Immature natural killer cell (primary cell): ENCODE results near the gene CD72. TPM values are rescaled to one million over a fixed set of nuclear protein-coding genes. Genes with fewer than 3 reads are reported as not detected.
"Not testable (repeated sequence)": the region's sequence is repeated elsewhere in the genome, so short reads cannot be mapped to it uniquely, and the experiment has no call there.

Experiments used
- DNase-seq, 3 donors: peaks; one replicate each; pipeline ENCODE4 v3.0.0; 2022; ENCODE audit warnings: mixed read lengths in 1 of 3
- H3K27ac Mint-ChIP-seq, 6 donors: one replicate each; pipeline ENCODE4 v1.8.0; 2020; ENCODE audit warnings: mixed read lengths in 6 of 6, mild to moderate bottlenecking in 5 of 6, inconsistent platforms in 4 of 6, moderate library complexity in 3 of 6
- H3K27me3 Mint-ChIP-seq, 3 donors: one replicate each; pipeline ENCODE4 v1.8.0; 2020 to 2021; ENCODE audit warnings: low read depth in 3 of 3, mild to moderate bottlenecking in 3 of 3, mixed read lengths in 3 of 3, moderate library complexity in 3 of 3, inconsistent platforms in 1 of 3
- H3K36me3 Mint-ChIP-seq, 3 donors: one replicate each; pipeline ENCODE4 v1.8.0; 2020; ENCODE audit warnings: mixed read lengths in 3 of 3, inconsistent platforms in 2 of 3, mild to moderate bottlenecking in 2 of 3
- H3K4me1 Mint-ChIP-seq, 2 donors: one replicate each; pipeline ENCODE4 v1.8.0; 2020; ENCODE audit warnings: inconsistent platforms in 2 of 2, mild to moderate bottlenecking in 2 of 2, mixed read lengths in 2 of 2, moderate library complexity in 1 of 2
- H3K4me3 Mint-ChIP-seq, 5 donors: one replicate each; pipeline ENCODE4 v1.8.0; 2020; ENCODE audit warnings: mild to moderate bottlenecking in 5 of 5, mixed read lengths in 5 of 5, inconsistent platforms in 3 of 5, moderate library complexity in 3 of 5
- H3K9me3 Mint-ChIP-seq, 6 donors: one replicate each; pipeline ENCODE4 v1.8.0; 2020; ENCODE audit warnings: mild to moderate bottlenecking in 6 of 6, mixed read lengths in 6 of 6, inconsistent platforms in 4 of 6, moderate library complexity in 3 of 6
- polyA plus RNA-seq, 3 donors: library from polyadenylated mRNA; unstranded; fragments of 300-500 nt; fragmentation: Illumina TruSeq; gene quantifications; one replicate each; pipeline ENCODE4 v1.2.3, GENCODE V29; 2021

CD72 gene
- polyA plus RNA-seq, 3 donors from 2014 or later: 6.2 to 18.4 (median 10.1) TPM

GRCh38 chr9:35606138-35606504 lies 12.1 kb downstream of the CD72 start:
- H3K36me3 Mint-ChIP-seq: peaks cover 0 to 12% (median 7%) of the 10 kb centered on the region in 3 donors
- peaks cover 6 to 12% (median 11%) of the 10 kb centered on the region in 3 donors for H3K27me3 Mint-ChIP-seq
- peak overlapping the region; percentile 57 to 85 (median 74) for H3K27ac Mint-ChIP-seq
- DNase-seq: no peak
- H3K4me3 Mint-ChIP-seq: peak overlapping the region; percentile 81 to 84 (median 82)
- peaks cover 0 to 2% (median 0%) of the 10 kb centered on the region in 6 donors for H3K9me3 Mint-ChIP-seq
- H3K4me1 Mint-ChIP-seq: peaks cover 45 to 50% of the 10 kb centered on the region in 2 donors

- H3K27me3 Mint-ChIP-seq: peaks cover 6 to 12% (median 11%) of the 10 kb centered on the region in 3 donors
- peak overlapping the region; percentile 81 to 84 (median 82) for H3K4me3 Mint-ChIP-seq
- H3K4me1 Mint-ChIP-seq: peaks cover 44% of the 10 kb centered on the region in 2 donors
Observed at GRCh38 chr9:35605351-35606137, 12.7 kb downstream of the CD72 start.

GRCh38 chr9:35604578-35605350 lies 13.4 kb downstream of the CD72 start, which contains the start of gene TESK1:
TSS of gene TESK1 (plus strand) at chr9:35605262. CDS start at chr9:35605620, 358 bp downstream.
- Mint-ChIP-seq H3K4me1 (peaks cover 43 to 44% of the 10 kb centered on the region in 2 donors), H3K27ac (peak within 1 kb of the TSS; percentile 97 to 100 (median 99)), H3K36me3 (peaks cover 0 to 12% (median 7%) of the 10 kb centered on the region in 3 donors), H3K27me3 (peaks cover 6 to 12% (median 11%) of the 10 kb centered on the region in 3 donors), H3K9me3 (peaks cover 0 to 2% (median 0%) of the 10 kb centered on the region in 6 donors), H3K4me3 (peak within 1 kb of the TSS; percentile 95 to 100 (median 98))
- peak; percentile 75 to 79 (median 77) for DNase-seq

More at GRCh38 chr9:35605351-35606137, 12.7 kb downstream of the CD72 start:
- peaks cover 0 to 2% (median 0%) of the 10 kb centered on the region in 6 donors for H3K9me3 Mint-ChIP-seq
- peaks cover 0 to 12% (median 7%) of the 10 kb centered on the region in 3 donors for H3K36me3 Mint-ChIP-seq
- peak overlapping the region; percentile 57 to 85 (median 74) for H3K27ac Mint-ChIP-seq
- peak; percentile 25 to 33 (median 29) for DNase-seq

GRCh38 chr9:35603986-35604577 lies 14.1 kb downstream of the CD72 start:
- H3K27ac Mint-ChIP-seq: peak overlapping the region; percentile 97 to 100 (median 99)
- H3K27me3 Mint-ChIP-seq: peaks cover 6 to 12% (median 11%) of the 10 kb centered on the region in 3 donors
- H3K36me3 Mint-ChIP-seq: peaks cover 0 to 12% (median 7%) of the 10 kb centered on the region in 3 donors
- H3K4me1 Mint-ChIP-seq: peaks cover 43 to 44% of the 10 kb centered on the region in 2 donors
- H3K4me3 Mint-ChIP-seq: peak overlapping the region; percentile 95 to 100 (median 98)
- H3K9me3 Mint-ChIP-seq: no peaks in the 10 kb centered on the region
- DNase-seq: peak; percentile 99 to 100 (median 100)

- no peak for DNase-seq
- no peaks in the 10 kb centered on the region for H3K9me3 Mint-ChIP-seq
- H3K4me1 Mint-ChIP-seq: peaks cover 41 to 44% of the 10 kb centered on the region in 2 donors
Observed at GRCh38 chr9:35603506-35603985, 14.7 kb downstream of the CD72 start.

GRCh38 chr9:35599763-35600604 lies 18.2 kb downstream of the CD72 start:
- Mint-ChIP-seq H3K27me3 (peaks cover 6 to 11% (median 10%) of the 10 kb centered on the region in 3 donors), H3K36me3 (peaks cover 0 to 4% (median 0%) of the 10 kb centered on the region in 3 donors), H3K27ac (no peak overlapping the region), H3K4me1 (peaks cover 17 to 19% of the 10 kb centered on the region in 2 donors), H3K9me3 (no peaks in the 10 kb centered on the region), H3K4me3 (no peak overlapping the region)
- DNase-seq: no peak

More at GRCh38 chr9:35603506-35603985, 14.7 kb downstream of the CD72 start:
- peaks cover 6 to 11% (median 10%) of the 10 kb centered on the region in 3 donors for H3K27me3 Mint-ChIP-seq
- peak overlapping the region; percentile 97 to 100 (median 99) for H3K27ac Mint-ChIP-seq
- H3K4me3 Mint-ChIP-seq: peak overlapping the region; percentile 95 to 100 (median 98)
- H3K36me3 Mint-ChIP-seq: peaks cover 0 to 12% (median 7%) of the 10 kb centered on the region in 3 donors

- no peak overlapping the region for H3K27ac Mint-ChIP-seq
- peaks cover 3 to 6% (median 3%) of the 10 kb centered on the region in 3 donors for H3K27me3 Mint-ChIP-seq
- peaks cover 0 to 6% (median 3%) of the 10 kb centered on the region in 6 donors for H3K9me3 Mint-ChIP-seq
- peaks cover 0 to 9% (median 4%) of the 10 kb centered on the region in 3 donors for H3K36me3 Mint-ChIP-seq
- DNase-seq: no peak
- H3K4me3 Mint-ChIP-seq: no peak overlapping the region
- peaks cover 11 to 12% of the 10 kb centered on the region in 2 donors for H3K4me1 Mint-ChIP-seq
Observed at GRCh38 chr9:35598866-35599590, 19.2 kb downstream of the CD72 start.

- H3K4me1 Mint-ChIP-seq, H3K27me3 Mint-ChIP-seq, H3K4me3 Mint-ChIP-seq, H3K27ac Mint-ChIP-seq, DNase-seq: not testable (repeated sequence)
- peaks cover 10 to 23% (median 15%) of the 10 kb centered on the region in 3 donors for H3K36me3 Mint-ChIP-seq
- H3K9me3 Mint-ChIP-seq: peaks cover 10 to 24% (median 19%) of the 10 kb centered on the region in 6 donors
Observed at GRCh38 chr9:35596907-35597306, 21.3 kb downstream of the CD72 start.

GRCh38 chr9:35594471-35594870 lies 23.7 kb downstream of the CD72 start:
- Mint-ChIP-seq H3K27me3 (peaks cover 0 to 4% (median 0%) of the 10 kb centered on the region in 3 donors), H3K36me3 (peaks cover 13 to 27% (median 15%) of the 10 kb centered on the region in 3 donors), H3K4me3 (no peak overlapping the region), H3K9me3 (peaks cover 10 to 24% (median 20%) of the 10 kb centered on the region in 6 donors), H3K4me1 (no peaks in the 10 kb centered on the region), H3K27ac (no peak overlapping the region)
- DNase-seq: no peak

- Mint-ChIP-seq H3K4me1 (no peaks in the 10 kb centered on the region), H3K9me3 (peaks cover 10 to 24% (median 20%) of the 10 kb centered on the region in 6 donors), H3K27ac (peak overlapping the region in 1 of 6 donors; percentile 13), H3K36me3 (peaks cover 13 to 27% (median 15%) of the 10 kb centered on the region in 3 donors), H3K4me3 (no peak overlapping the region), H3K27me3 (peaks cover 0 to 5% (median 0%) of the 10 kb centered on the region in 3 donors)
- no peak for DNase-seq
Observed at GRCh38 chr9:35593581-35593980, 24.6 kb downstream of the CD72 start.

GRCh38 chr9:35588506-35588905 lies 29.7 kb downstream of the CD72 start:
- not testable (repeated sequence) for H3K27me3 Mint-ChIP-seq, H3K4me3 Mint-ChIP-seq, H3K4me1 Mint-ChIP-seq, DNase-seq, H3K27ac Mint-ChIP-seq
- H3K36me3 Mint-ChIP-seq: peaks cover 8 to 23% (median 11%) of the 10 kb centered on the region in 3 donors
- H3K9me3 Mint-ChIP-seq: peaks cover 5 to 27% (median 20%) of the 10 kb centered on the region in 6 donors

- not testable (repeated sequence) for H3K27me3 Mint-ChIP-seq, H3K27ac Mint-ChIP-seq, DNase-seq, H3K4me1 Mint-ChIP-seq, H3K4me3 Mint-ChIP-seq
- Mint-ChIP-seq H3K36me3 (peaks cover 3 to 13% (median 6%) of the 10 kb centered on the region in 3 donors), H3K9me3 (peaks cover 6 to 26% (median 11%) of the 10 kb centered on the region in 6 donors)
Observed at GRCh38 chr9:35584681-35585080, 33.5 kb downstream of the CD72 start.
